HK-2 (cell line): Measurements from ENCODE around the gene UXT.

Source experiments
- DNase-seq: peaks from one replicate; pipeline ENCODE4 v3.0.0-alpha.2; 2018; ENCODE audit not compliant: unreplicated experiment

UXT gene

GRCh38 chrX:47649271-47649670 lies 9.7 kb downstream of the UXT start:
- DNase-seq = no peak

- DNase-seq = no peak
Observed at GRCh38 chrX:47648376-47648775, 10.6 kb downstream of the UXT start.

GRCh38 chrX:47646636-47647035 lies 12.3 kb downstream of the UXT start:
- DNase-seq = no peak

GRCh38 chrX:47645530-47645929 lies 13.4 kb downstream of the UXT start:
- DNase-seq = no peak

DNA sequence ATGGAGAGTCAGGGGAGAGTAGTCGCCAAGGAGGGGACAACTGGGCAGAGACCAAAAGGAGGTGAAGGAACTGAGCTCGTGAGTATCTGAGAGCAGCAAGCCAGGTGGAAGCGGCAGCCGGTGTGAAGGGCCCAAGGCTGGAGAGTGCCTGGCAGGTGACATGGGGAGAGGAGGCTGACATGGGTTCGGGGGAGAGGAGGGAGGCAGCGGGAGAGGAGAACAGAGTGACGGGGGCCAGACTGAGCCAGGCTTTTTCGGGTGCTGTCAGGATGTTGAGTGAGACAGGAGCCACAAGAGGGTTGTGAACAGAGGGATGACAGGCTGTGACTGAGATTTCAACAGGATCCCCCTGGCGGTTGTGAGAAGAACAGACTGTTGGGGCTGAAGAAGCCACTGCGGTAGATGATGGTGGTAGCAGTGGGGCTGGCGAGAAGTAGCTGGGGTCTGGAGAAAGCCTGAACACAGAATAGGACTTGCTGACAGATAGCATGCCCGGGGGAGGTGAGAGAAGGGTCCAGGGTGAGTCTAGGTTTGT lies 14.4 kb downstream of the UXT start:
- DNase-seq = no peak

DNA sequence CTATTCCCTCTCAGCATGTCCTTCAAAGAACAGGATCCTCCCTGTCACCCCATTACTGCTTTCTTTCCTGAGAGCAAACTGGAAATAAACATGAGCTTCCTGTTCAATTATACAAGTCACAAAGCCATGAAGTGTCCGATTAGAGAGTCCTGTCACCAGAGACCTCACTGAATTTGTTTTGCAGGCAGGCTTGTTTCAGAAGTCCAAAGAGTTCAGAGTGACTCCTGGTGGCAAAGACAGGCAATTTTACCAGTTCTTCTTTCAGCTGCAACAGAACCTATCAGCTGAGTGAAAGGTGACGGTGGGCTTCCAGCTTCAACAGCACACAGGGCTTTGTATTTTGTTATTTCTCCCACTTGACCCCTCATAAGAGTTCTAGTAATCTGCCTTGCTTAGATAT lies 15.1 kb downstream of the UXT start:
- DNase-seq = no peak

DNA sequence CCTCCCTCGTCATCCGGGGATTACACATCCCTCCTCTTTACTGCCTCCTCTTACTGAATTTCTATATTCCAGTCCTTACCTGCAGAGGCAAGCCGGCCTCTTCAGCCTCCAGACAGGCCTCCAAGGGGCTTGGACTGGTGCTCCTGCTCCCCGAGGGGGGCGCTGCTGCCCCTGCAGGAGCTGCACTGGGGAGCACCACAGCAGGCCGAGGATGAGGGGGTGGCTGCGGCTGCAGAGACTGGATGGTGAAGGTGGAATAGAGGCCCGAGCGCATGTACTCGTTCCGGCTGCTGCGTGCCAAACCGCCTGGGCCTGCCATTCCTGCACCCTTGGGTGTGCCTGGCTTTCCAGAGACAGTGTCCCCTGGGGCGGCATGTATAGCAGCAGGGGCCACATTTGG lies 20.2 kb downstream of the UXT start:
- no peak for DNase-seq

GRCh38 chrX:47637546-47638195 lies 21.3 kb downstream of the UXT start:
- no peak for DNase-seq

- no peak for DNase-seq
Observed at GRCh38 chrX:47634871-47635575, 24.0 kb downstream of the UXT start.

GRCh38 chrX:47633689-47634590 lies 25.0 kb downstream of the UXT start:
- no peak for DNase-seq

- no peak for DNase-seq
Observed at GRCh38 chrX:47632666-47633065, 26.3 kb downstream of the UXT start.

GRCh38 chrX:47631676-47632075 lies 27.3 kb downstream of the UXT start:
- no peak for DNase-seq

GRCh38 chrX:47629419-47630200 lies 29.4 kb downstream of the UXT start, which contains the start of gene CFP:
Gene CFP, minus strand, starts transcription at chrX:47629930. Its CDS starts 86 bp downstream, at chrX:47629844.
- DNase-seq = no peak

DNA sequence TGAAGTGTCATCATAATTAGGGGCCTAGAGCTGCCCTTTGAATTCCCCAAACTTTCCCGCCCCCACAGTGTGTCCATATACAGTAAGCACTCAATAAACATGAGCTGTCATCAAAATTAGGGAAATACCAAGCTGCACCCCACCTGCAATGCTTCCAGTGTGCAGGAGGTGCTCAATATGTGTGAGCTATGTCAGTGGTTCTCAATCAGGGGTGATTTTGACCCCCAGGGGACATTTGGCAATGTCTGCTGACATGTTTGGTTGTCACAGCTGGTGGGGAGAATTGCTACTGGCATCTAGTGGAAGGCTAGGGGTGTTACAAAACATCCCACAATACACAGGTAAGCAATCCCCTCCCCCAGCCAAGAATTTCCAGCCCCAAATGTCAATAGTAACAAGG lies 30.0 kb downstream of the UXT start:
- DNase-seq = no peak

DNA sequence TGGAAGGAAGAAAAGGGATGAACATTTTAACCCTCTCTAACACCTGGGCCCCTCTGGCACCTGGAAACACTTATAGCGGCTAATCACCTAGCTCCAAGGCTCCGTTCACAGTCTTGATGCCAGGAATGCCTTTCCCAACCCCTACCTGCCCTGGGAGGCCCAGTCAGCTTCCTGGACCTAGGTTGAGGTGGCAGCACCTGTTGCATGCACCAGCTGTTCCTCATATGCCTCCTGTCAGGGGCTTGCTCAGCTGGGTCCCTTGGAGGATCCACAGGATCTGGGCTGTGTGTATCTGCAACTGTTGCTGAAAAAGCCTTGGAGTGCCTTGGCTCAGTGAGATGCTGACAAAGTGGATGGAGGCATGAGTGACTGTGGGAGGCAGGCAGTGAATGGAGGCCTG lies 33.6 kb downstream of the UXT start:
- no peak for DNase-seq

GRCh38 chrX:47623540-47624027 lies 35.4 kb downstream of the UXT start:
- peak; percentile 81 for DNase-seq

GRCh38 chrX:47621851-47622250 lies 37.1 kb downstream of the UXT start:
- no peak for DNase-seq

DNA sequence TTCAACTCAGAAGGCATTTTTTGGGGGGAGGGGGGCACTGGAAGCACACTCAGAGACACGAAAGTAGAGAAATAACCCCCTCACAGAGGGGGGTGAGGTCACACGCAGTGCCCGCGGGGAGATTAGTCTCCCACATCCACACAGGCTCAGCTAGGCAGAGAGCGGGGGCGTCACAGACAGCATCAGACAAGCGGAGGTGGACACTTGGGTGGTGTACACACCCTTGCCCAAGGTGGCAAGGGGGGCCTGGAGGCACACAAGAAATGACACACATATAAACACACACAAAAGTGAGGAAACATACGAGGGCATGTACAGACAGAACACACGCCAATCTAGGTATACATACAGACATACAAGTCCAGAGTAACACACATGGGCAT lies 38.7 kb downstream of the UXT start:
- DNase-seq = no peak

DNA sequence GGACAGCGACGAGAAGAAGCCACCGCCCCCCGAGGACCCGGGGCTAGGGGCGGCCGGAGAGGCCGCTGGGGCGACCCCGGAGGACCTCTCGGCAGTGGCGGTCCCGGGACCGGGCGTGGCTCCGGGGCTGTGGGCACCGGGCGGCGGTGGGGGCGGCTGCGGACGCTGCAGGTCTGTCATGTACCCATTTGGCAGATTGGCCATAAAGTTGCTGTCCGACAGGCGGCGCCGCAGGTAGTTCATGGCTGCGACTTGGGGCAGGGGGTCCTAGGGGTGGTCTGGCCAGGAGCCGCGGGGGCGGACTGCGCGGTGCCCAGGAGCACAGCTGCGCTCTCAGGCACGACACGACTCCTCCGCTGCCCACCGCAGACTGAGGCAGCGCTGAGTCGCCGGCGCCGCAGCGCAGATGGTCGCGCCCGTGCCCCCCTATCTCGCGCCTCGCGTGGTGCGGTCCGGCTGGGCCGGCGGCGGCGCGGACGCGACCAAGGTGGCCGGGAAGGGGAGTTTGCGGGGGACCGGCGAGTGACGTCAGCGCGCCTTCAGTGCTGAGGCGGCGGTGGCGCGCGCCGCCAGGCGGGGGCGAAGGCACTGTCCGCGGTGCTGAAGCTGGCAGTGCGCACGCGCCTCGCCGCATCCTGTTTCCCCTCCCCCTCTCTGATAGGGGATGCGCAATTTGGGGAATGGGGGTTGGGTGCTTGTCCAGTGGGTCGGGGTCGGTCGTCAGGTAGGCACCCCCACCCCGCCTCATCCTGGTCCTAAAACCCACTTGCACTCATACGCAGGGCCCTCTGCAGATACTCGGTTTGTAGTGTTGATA lies 39.3 kb downstream of the UXT start, which contains the start of gene SYN1:
Gene SYN1 (minus strand): TSS at position 372 of the 817 bp plus-strand sequence. CDS start 129 bp downstream, at position 243.
- peak; percentile 79 for DNase-seq

DNA sequence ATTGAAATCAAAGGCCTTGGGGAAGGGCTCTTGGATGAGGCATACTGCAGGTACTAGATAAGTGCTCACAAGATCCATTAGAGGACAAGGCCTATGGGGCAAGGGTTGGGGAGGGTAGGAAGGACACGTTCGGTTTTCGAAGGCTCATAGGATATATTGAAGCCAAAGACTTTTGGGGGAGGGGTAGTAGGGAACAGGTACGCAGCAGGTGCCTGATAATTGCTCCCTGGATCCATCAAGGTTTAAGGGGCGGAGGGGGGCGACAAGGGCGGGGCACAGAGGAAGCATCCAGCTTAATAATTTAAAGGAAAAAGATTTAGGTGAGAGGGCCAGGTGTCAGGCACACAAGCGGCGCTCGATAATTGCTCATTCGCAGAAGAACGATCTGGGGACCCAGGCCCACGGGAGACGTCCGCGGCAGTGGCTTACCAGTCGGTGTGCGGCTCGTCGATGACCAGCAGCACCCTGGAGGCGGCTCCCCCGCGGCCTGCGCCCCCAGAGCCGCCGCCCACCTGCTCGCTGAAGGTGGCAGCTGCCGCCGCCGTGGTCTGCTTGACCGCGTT lies 40.0 kb downstream of the UXT start:
- DNase-seq = no peak
